Measurements from ENCODE around the gene TBC1D22A. TPM values are rescaled to one million over a fixed set of nuclear protein-coding genes. Genes with fewer than 3 reads are reported as not detected.

The TBC1D22A gene
- total and polyA plus RNA-seq, 2 experiments from 2014 or later = 9.6 to 13.3 TPM

GRCh38 chr22:47157486-47158270 lies 395.2 kb downstream of the TBC1D22A start:
- H3K27ac Mint-ChIP-seq = peak overlapping the region; percentile 57; the same call in 1 of the 2 replicates
- ATAC-seq (no peak), DNase-seq (ENCODE audit: low spot score) (no peak)
- no peak overlapping the region for H3K4me2 ChIP-seq
- H3K4me1 Mint-ChIP-seq = peaks cover 4% of the 10 kb centered on the region; the same call in 1 of the 3 replicates
- no peaks in the 10 kb centered on the region for H3F3A ChIP-seq (replicated peaks; ENCODE audit: low read depth)
- H3K27me3 Mint-ChIP-seq (ENCODE audit: insufficient read depth, low read depth, poor library complexity) = peaks cover 9% of the 10 kb centered on the region
- H3K36me3 Mint-ChIP-seq (ENCODE audit: low read depth) = no peaks in the 10 kb centered on the region
- no peaks in the 10 kb centered on the region for H3K9me2 ChIP-seq (ENCODE audit: insufficient read depth)
- no peak overlapping the region for H2AFZ ChIP-seq
- no peak overlapping the region for H3K4me3 Mint-ChIP-seq
- H3K4me3 ChIP-seq = no peak overlapping the region
- H3K4me1 ChIP-seq (ENCODE audit: insufficient read depth) = no peaks in the 10 kb centered on the region
- no peak overlapping the region for H3K27ac ChIP-seq (ENCODE audit: low read depth)
- no peaks in the 10 kb centered on the region; the same call in 2 of the 3 replicates for H3K9me3 Mint-ChIP-seq
- H3K79me2 ChIP-seq (replicated peaks; ENCODE audit: insufficient read depth) = no peaks in the 10 kb centered on the region
- H3K36me3 ChIP-seq (ENCODE audit: insufficient read depth) = no peaks in the 10 kb centered on the region
- TF ChIP-seq, protein P1, sequence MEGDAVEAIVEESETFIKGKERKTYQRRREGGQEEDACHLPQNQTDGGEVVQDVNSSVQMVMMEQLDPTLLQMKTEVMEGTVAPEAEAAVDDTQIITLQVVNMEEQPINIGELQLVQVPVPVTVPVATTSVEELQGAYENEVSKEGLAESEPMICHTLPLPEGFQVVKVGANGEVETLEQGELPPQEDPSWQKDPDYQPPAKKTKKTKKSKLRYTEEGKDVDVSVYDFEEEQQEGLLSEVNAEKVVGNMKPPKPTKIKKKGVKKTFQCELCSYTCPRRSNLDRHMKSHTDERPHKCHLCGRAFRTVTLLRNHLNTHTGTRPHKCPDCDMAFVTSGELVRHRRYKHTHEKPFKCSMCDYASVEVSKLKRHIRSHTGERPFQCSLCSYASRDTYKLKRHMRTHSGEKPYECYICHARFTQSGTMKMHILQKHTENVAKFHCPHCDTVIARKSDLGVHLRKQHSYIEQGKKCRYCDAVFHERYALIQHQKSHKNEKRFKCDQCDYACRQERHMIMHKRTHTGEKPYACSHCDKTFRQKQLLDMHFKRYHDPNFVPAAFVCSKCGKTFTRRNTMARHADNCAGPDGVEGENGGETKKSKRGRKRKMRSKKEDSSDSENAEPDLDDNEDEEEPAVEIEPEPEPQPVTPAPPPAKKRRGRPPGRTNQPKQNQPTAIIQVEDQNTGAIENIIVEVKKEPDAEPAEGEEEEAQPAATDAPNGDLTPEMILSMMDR (conservative IDR thresholded peaks at IDR 0.05; ENCODE audit: low read depth in 2 of 2) = no peak
- no peaks in the 10 kb centered on the region; the same call in 1 of the 2 replicates for H4K20me1 ChIP-seq (replicated peaks; ENCODE audit: insufficient read depth)
- H3K27me3 ChIP-seq (ENCODE audit: insufficient read depth) = no peaks in the 10 kb centered on the region

GRCh38 chr22:47158457-47158856 lies 396.0 kb downstream of the TBC1D22A start:
- no peaks in the 10 kb centered on the region for H3K27me3 ChIP-seq (ENCODE audit: insufficient read depth)
- no peak overlapping the region for H3K4me2 ChIP-seq
- DNase-seq (ENCODE audit: low spot score) = no peak
- Mint-ChIP-seq H3K27me3 (ENCODE audit: insufficient read depth, low read depth, poor library complexity) (peaks cover 8% of the 10 kb centered on the region), H3K36me3 (ENCODE audit: low read depth) (no peaks in the 10 kb centered on the region), H3K9me3 (no peaks in the 10 kb centered on the region; the same call in 2 of the 3 replicates), H3K4me3 (no peak overlapping the region), H3K27ac (0 out of 2 replicates have a peak overlapping the region, but pooled peaks have one; percentile 57), H3K4me1 (peaks cover 4% of the 10 kb centered on the region; the same call in 1 of the 3 replicates)
- no peaks in the 10 kb centered on the region for H3K79me2 ChIP-seq (replicated peaks; ENCODE audit: insufficient read depth)
- TF ChIP-seq CREB1 (CRISPR knock-in tag; IDR thresholded peaks at IDR 0.05; ENCODE audit: low read depth) (no peak), REST (IDR thresholded peaks at IDR 0.05; ENCODE audit: unreplicated experiment) (no peak), ZNF462 (CRISPR knock-in tag; IDR thresholded peaks at IDR 0.05) (no peak), EZH2 (IDR thresholded peaks at IDR 0.05; ENCODE audit: low read depth, unreplicated experiment) (no peak), ETS1 (IDR thresholded peaks at IDR 0.05) (no peak), POLR2AphosphoS5 (IDR thresholded peaks at IDR 0.05; ENCODE audit: low read depth) (no peak)
- no peaks in the 10 kb centered on the region for H3F3A ChIP-seq (replicated peaks; ENCODE audit: low read depth)
- no peak overlapping the region for H2AFZ ChIP-seq
- H3K4me3 ChIP-seq = no peak overlapping the region
- H3K4me1 ChIP-seq (ENCODE audit: insufficient read depth) = no peaks in the 10 kb centered on the region
- H4K20me1 ChIP-seq (replicated peaks; ENCODE audit: insufficient read depth) = no peaks in the 10 kb centered on the region; the same call in 1 of the 2 replicates
- H3K9me2 ChIP-seq (ENCODE audit: insufficient read depth) = no peaks in the 10 kb centered on the region
- no peak overlapping the region for H3K27ac ChIP-seq (ENCODE audit: low read depth)
- no peak for ATAC-seq
- no peaks in the 10 kb centered on the region for H3K36me3 ChIP-seq (ENCODE audit: insufficient read depth)
